SK-N-SH (cell line): ENCODE data around the gene ARHGEF10L. TPM values are rescaled to one million over a fixed set of nuclear protein-coding genes. Genes with fewer than 3 reads are reported as not detected.

Experiments used
- CTCF ChIA-PET: fragments of 300-600, 350-600 bp; formaldehyde crosslinking; extraction: SDS; loops from one replicate; lab custom pipeline; 2021; lab: Yijun Ruan, JAX
- POLR2A ChIA-PET: fragments of 350-600 bp; sonication (Branson Sonifier 250); formaldehyde crosslinking; extraction: SDS; loops from one replicate; lab custom pipeline; 2020; ENCODE audit warnings: antibody characterized with exemption, inconsistent platforms; lab: Yijun Ruan, JAX
- DNase-seq: peaks from one replicate; pipeline ENCODE4 v3.0.0; 2012
- H2AFZ ChIP-seq: fragments of 200-600 bp; sonication (generic); 2 replicates; pipeline ENCODE4 v1.8.1; 2016; ENCODE audit warnings: antibody characterized with exemption, mild to moderate bottlenecking, low read depth
- H3F3A ChIP-seq: fragments of 200-600 bp; sonication (generic); replicated peaks from 2 replicates; pipeline ENCODE3; 2016; ENCODE audit warnings: antibody characterized with exemption, mild to moderate bottlenecking; ENCODE audit not compliant: insufficient read depth
- H3K27ac ChIP-seq, 2 experiments: fragments of 200-500 bp in 1 of 2; fragments of 200-600 bp in 1 of 2; sonication (Bioruptor generic) in 1 of 2; sonication (generic), shearing (Covaris generic) in 1 of 2; 2 replicates each; pipeline versions ENCODE4 v1.5.1 to v1.6.1; 2014 to 2016; ENCODE audit warnings: low read depth in 2 of 2, inconsistent platforms in 1 of 2, low read length in 1 of 2, mild to moderate bottlenecking in 1 of 2, mixed read lengths in 1 of 2
- H3K27me3 ChIP-seq: fragments of 200-600 bp; sonication (generic), shearing (Covaris generic); 2 replicates; pipeline ENCODE4 v1.6.1; 2016; ENCODE audit warnings: mixed run types; ENCODE audit not compliant: insufficient read depth
- H3K36me3 ChIP-seq, 2 experiments: fragments of 200-500 bp in 1 of 2; fragments of 200-600 bp in 1 of 2; sonication (Bioruptor generic) in 1 of 2; sonication (generic) in 1 of 2; replicated peaks in 1 of 2; 2 replicates each; pipeline versions ENCODE3 to v1.5.1; 2014 to 2016; ENCODE audit warnings: low read length in 1 of 2, mild to moderate bottlenecking in 1 of 2; ENCODE audit not compliant: insufficient read depth in 2 of 2, control insufficient read depth in 1 of 2
- H3K4me1 ChIP-seq, 2 experiments: fragments of 200-500 bp in 1 of 2; fragments of 200-600 bp in 1 of 2; sonication (Bioruptor generic) in 1 of 2; sonication (generic), shearing (Covaris generic) in 1 of 2; 2 replicates each; pipeline versions ENCODE4 v1.5.1 to v1.6.1; 2014 to 2016; ENCODE audit warnings: low read depth in 1 of 2, low read length in 1 of 2, mixed run types in 1 of 2; ENCODE audit not compliant: insufficient read depth in 2 of 2, control insufficient read depth in 1 of 2
- H3K4me2 ChIP-seq: fragments of 200-600 bp; sonication (generic), shearing (Covaris generic); 2 replicates; pipeline ENCODE4 v1.6.1; 2017; ENCODE audit warnings: mixed run types
- H3K4me3 ChIP-seq, 2 experiments: fragments of 200-500 bp in 1 of 2; fragments of 200-600 bp in 1 of 2; sonication (Bioruptor generic) in 1 of 2; sonication (generic), shearing (Covaris generic) in 1 of 2; 2 replicates each; pipeline versions ENCODE4 v1.5.1 to v1.8.1; 2014 to 2016; ENCODE audit warnings: low read depth in 2 of 2, inconsistent platforms in 1 of 2, low read length in 1 of 2, mild to moderate bottlenecking in 1 of 2, mixed read lengths in 1 of 2, moderate library complexity in 1 of 2
- H3K79me2 ChIP-seq: fragments of 200-600 bp; sonication (generic); 2 replicates; pipeline ENCODE4 v1.8.1; 2017; ENCODE audit warnings: mild to moderate bottlenecking; ENCODE audit not compliant: insufficient read depth
- H3K9ac ChIP-seq: fragments of 200-600 bp; sonication (generic); 2 replicates; pipeline ENCODE4 v1.6.1; 2017; ENCODE audit warnings: mixed run types
- H3K9me2 ChIP-seq: fragments of 200-600 bp; sonication (generic); 2 replicates; pipeline ENCODE4 v1.6.1; 2017; ENCODE audit warnings: mixed run types
- H3K9me3 ChIP-seq: fragments of 200-600 bp; sonication (generic); 2 replicates; pipeline ENCODE4 v1.6.1; 2017; ENCODE audit warnings: mixed run types, mild to moderate bottlenecking, moderate library complexity
- H4K20me1 ChIP-seq: fragments of 200-600 bp; sonication (generic); 2 replicates; pipeline ENCODE4 v1.6.1; 2017; ENCODE audit warnings: mild to moderate bottlenecking, mixed run types; ENCODE audit not compliant: insufficient read depth
- ELF1 ChIP-seq: IDR thresholded peaks from 2 replicates; pipeline ENCODE4 v1.4.0; 2012
- EZH2phosphoT487 ChIP-seq: fragments of 200-600 bp; sonication (generic); IDR thresholded peaks from 2 replicates; pipeline ENCODE4 v1.6.1; 2017; ENCODE audit warnings: low read depth, mixed run types, mild to moderate bottlenecking, antibody characterized with exemption, moderate library complexity, borderline replicate concordance
- FOSL2 ChIP-seq: IDR thresholded peaks from 2 replicates; pipeline ENCODE4 v1.4.0; 2012; ENCODE audit warnings: low read depth, mild to moderate bottlenecking, moderate library complexity, borderline replicate concordance
- REST ChIP-seq: IDR thresholded peaks from 2 replicates; pipeline ENCODE4 v1.6.1; 2012; ENCODE audit warnings: mild to moderate bottlenecking, low read depth, low read length, moderate library complexity
- TCF12 ChIP-seq: IDR thresholded peaks from 2 replicates; pipeline ENCODE4 v1.4.0; 2012
- WGBS: methylation state at CpG from one replicate; pipeline ENCODE4 v1.1.6; 2017; ENCODE audit warnings: low lambda C conversion rate; 5-methylcytosine and 5-hydroxymethylcytosine counted together
- polyA plus RNA-seq, 3 experiments: library from polyadenylated mRNA; depleted of rRNA; stranded (reverse); fragments of >200 nt; gene quantifications; 2 replicates each; pipeline ENCODE4 v1.2.3, GENCODE V29; 2012
- TF ChIP-seq, protein P1 (sequence below): fragments of 200-600 bp; sonication (generic); IDR thresholded peaks from 2 replicates; pipeline ENCODE4 v1.6.1; 2017; ENCODE audit warnings: antibody characterized with exemption, mild to moderate bottlenecking, moderate library complexity

The ARHGEF10L gene
- polyA plus RNA-seq, 1 of the 3 experiments (the other 2 are of a cell fraction), result 12.5 TPM

DNA sequence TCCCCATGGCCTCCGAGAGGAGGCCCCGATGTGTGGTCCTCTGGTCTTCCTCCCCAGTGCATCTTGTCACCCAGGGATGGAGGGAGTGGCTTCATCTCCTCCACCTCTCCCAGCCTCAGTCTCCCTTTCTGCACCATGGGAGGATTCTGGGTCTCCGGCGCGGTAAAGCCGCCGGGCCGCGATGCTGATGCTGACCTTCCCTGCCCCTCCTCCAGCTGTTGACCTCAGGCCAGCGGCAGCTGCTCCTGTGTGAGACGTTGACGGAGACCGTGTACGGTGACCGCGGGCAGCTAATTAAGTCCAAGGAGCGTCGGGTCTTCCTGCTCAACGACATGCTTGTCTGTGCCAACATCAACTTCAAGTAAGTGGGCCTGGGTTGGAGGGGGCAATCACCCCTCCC, 92.6 kb downstream of the ARHGEF10L start:
- WGBS, result 95% methylated on average over 17 of the region's 19 CpGs
- no peaks in the 10 kb centered on the region for H3K9me2 ChIP-seq
- peaks cover 3 to 14% of the 10 kb centered on the region in 2 experiments; a peak in 2 of 4 replicates for H3K4me1 ChIP-seq
- CTCF ChIA-PET, result interaction anchor here (1.2 kb wide), 1 partner anchor 25 kb away, joined by 4 read pairs; no protein-coding TSS in a partner anchor
- no peaks in the 10 kb centered on the region for H4K20me1 ChIP-seq
- H3K4me2 ChIP-seq, result no peak overlapping the region
- H3K9me3 ChIP-seq, result no peaks in the 10 kb centered on the region
- H2AFZ ChIP-seq, result no peak overlapping the region
- POLR2A ChIA-PET, result no interaction called here
- no peak for DNase-seq
- H3K9ac ChIP-seq, result no peak overlapping the region
- no peaks in the 10 kb centered on the region for H3K27me3 ChIP-seq
- no peak overlapping the region for H3K4me3 ChIP-seq
- H3K36me3 ChIP-seq, result peaks cover 0 to 42% of the 10 kb centered on the region in 2 experiments
- TF ChIP-seq ELF1, result no peak
- TF ChIP-seq EZH2phosphoT487, result no peak
- TF ChIP-seq FOSL2, result no peak
- TF ChIP-seq, all 33 proteins: peak for 0
- Histone ChIP-seq H3K27ac (no peak overlapping the region), H3K79me2 (no peaks in the 10 kb centered on the region), H3F3A (no peaks in the 10 kb centered on the region)

DNA sequence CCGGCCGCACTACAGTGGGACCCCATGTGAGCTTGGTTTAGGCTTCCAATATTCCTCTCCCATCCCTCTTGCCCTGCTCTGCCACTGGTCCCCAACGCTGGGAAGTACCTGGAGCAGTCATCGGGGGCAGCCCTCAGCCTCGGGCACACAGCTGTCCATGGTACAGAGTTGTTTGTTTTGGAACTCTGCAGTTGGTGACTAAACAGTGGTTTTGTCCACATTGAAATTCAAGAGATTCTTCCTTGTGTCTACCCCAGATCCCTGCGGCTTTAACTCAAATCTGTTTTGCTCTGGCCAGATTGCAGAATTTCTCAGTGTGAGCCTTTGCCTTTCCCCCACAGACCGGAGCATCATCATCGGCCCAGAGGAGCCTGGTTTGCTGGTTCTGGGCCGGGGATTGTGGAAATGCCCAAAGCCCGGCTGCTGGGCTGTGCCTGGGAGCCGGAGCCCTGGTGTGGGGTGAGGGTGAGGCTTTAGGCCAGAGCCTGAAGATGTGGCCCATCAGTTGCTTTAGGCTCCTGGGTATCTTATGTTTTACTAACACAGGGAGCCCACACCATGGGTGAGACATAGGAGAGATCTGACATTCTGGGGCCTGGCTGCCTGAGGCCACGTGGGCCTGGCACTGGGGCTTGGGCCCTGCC, 93.2 kb downstream of the ARHGEF10L start:
- no peaks in the 10 kb centered on the region for H4K20me1 ChIP-seq
- DNase-seq, result no peak
- no peaks in the 10 kb centered on the region for H3K9me3 ChIP-seq
- peak overlapping the region; percentile 14; the same call in 1 of the 2 replicates for H3K4me2 ChIP-seq
- peaks cover 0 to 14% of the 10 kb centered on the region in 2 experiments; a peak in 1 of 4 replicates for H3K4me1 ChIP-seq
- H3F3A ChIP-seq, result no peaks in the 10 kb centered on the region
- ChIA-PET CTCF (interaction anchor here (1.2 to 1.4 kb wide), 3 partner anchors 8 to 25 kb away, joined by 3 to 5 read pairs (median 4); no protein-coding TSS in a partner anchor), POLR2A (no interaction called here)
- no peaks in the 10 kb centered on the region for H3K9me2 ChIP-seq
- 80% methylated on average over 12 of the region's 12 CpGs for WGBS
- H3K36me3 ChIP-seq, result peaks cover 0 to 39% of the 10 kb centered on the region in 2 experiments
- H3K27me3 ChIP-seq, result no peaks in the 10 kb centered on the region
- H3K4me3 ChIP-seq, result no peak overlapping the region
- H2AFZ ChIP-seq, result no peak overlapping the region
- H3K27ac ChIP-seq, result no peak overlapping the region; a peak in 1 of 4 replicates
- TF ChIP-seq, protein P1, sequence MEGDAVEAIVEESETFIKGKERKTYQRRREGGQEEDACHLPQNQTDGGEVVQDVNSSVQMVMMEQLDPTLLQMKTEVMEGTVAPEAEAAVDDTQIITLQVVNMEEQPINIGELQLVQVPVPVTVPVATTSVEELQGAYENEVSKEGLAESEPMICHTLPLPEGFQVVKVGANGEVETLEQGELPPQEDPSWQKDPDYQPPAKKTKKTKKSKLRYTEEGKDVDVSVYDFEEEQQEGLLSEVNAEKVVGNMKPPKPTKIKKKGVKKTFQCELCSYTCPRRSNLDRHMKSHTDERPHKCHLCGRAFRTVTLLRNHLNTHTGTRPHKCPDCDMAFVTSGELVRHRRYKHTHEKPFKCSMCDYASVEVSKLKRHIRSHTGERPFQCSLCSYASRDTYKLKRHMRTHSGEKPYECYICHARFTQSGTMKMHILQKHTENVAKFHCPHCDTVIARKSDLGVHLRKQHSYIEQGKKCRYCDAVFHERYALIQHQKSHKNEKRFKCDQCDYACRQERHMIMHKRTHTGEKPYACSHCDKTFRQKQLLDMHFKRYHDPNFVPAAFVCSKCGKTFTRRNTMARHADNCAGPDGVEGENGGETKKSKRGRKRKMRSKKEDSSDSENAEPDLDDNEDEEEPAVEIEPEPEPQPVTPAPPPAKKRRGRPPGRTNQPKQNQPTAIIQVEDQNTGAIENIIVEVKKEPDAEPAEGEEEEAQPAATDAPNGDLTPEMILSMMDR, result no peak
- peak; percentile 22; the same call in 1 of the 2 replicates for TF ChIP-seq TCF12
- peak; percentile 78 for TF ChIP-seq REST
- H3K9ac ChIP-seq, result no peak overlapping the region
- no peaks in the 10 kb centered on the region for H3K79me2 ChIP-seq
